NT2/D1 (cell line): ENCODE data around the gene RAB40A.

Experiments used
- SUZ12 ChIP-seq: IDR thresholded peaks from 2 replicates; pipeline ENCODE4 v1.6.1; 2011; ENCODE audit not compliant: insufficient read length, insufficient read depth; ENCODE audit errors: extremely low read depth
- YY1 ChIP-seq: IDR thresholded peaks from 2 replicates; pipeline ENCODE4 v1.6.1; 2011; ENCODE audit not compliant: insufficient read length, insufficient read depth
- ZNF274 ChIP-seq: IDR thresholded peaks from 2 replicates; pipeline ENCODE4 v1.6.1; 2011; ENCODE audit warnings: mild to moderate bottlenecking, low read depth, low read length

DNA sequence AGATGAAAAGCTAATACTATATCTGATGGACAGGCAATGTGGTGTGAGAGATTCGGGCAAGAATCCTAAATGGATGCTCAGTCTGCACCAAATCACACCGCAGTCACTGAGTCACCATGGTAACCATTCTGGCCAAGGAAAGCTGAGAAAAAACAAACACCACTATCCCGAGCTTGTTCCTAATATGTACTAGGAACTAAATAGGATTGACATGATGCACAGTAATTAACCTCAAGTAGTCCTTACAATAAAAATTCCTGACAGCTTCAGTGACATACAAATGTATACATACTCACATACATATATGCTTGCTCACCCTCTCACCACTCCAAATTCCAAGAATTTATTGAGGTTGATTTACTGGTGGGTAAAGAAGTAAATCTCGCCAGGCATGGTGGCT lies 1.1 kb upstream of the RAB40A start:
- no peak for TF ChIP-seq YY1
- TF ChIP-seq SUZ12 = no peak
- no peak for TF ChIP-seq ZNF274
